ENCODE results near the gene IDH2.

DNA sequence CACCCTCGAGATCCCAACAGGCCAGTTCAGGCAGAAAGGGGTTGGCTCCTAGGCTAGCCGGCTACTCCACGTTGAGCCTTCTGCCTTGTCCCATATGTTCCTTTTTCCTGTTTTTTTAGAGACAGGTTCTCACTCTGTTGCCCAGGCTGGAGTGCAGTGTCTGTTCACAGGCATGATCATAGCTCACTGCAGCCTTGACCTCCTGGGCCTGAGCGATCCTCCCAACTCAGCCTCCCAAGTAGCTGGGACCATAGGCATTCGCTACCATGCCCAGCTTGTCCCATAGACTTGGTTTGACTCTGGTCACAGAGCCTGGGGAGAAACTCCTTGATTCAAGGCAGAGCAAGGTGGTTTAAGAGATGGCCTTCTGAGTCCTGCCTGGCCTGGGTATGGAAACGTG lies 68.8 kb downstream of the IDH2 start:
- no peak for TF ChIP-seq POLR2A (IDR thresholded peaks at IDR 0.05)
- TF ChIP-seq, protein P1, sequence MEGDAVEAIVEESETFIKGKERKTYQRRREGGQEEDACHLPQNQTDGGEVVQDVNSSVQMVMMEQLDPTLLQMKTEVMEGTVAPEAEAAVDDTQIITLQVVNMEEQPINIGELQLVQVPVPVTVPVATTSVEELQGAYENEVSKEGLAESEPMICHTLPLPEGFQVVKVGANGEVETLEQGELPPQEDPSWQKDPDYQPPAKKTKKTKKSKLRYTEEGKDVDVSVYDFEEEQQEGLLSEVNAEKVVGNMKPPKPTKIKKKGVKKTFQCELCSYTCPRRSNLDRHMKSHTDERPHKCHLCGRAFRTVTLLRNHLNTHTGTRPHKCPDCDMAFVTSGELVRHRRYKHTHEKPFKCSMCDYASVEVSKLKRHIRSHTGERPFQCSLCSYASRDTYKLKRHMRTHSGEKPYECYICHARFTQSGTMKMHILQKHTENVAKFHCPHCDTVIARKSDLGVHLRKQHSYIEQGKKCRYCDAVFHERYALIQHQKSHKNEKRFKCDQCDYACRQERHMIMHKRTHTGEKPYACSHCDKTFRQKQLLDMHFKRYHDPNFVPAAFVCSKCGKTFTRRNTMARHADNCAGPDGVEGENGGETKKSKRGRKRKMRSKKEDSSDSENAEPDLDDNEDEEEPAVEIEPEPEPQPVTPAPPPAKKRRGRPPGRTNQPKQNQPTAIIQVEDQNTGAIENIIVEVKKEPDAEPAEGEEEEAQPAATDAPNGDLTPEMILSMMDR (IDR thresholded peaks at IDR 0.05): no peak

Measured in breast epithelium (tissue), 3 donors.